Measurements from ENCODE around the gene BAZ2B. TPM values are rescaled to one million over a fixed set of nuclear protein-coding genes. Genes with fewer than 3 reads are reported as not detected.
"Not testable (repeated sequence)": the region's sequence is repeated elsewhere in the genome, so short reads cannot be mapped to it uniquely, and the experiment has no call there.

BAZ2B gene
- polyA plus RNA-seq, 1 donor from 2014 or later = 150 TPM

DNA sequence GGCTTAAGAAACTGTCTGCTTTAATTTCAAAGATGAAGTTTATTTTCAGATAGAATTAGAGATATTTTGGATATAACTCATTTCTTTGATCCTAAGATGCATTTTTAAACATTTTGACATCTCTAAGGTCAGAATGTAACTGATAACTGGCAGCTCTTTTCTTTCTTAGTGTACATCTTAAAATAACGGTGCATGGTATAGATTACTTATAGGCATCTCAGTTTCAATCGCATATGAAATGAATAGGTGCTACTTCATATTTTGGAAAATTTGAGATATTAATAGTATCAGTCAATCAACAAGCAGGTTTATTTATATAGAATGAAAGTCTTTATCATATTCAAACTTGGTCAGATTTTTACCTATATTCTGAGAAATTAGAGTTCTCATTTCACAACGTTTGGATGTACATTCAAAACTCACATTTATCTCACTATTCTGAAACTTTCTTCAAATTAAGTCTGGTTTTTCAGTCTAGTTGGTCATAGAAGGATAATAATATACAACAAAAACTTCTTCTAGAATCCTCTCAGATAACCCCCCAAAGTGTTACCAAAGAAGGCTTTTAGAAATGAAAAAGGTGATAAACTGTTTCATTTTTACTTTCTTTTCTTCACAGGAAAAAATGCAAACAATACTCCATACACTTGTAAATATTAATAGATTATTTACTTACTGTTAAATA is 207.1 kb downstream of the BAZ2B start:
- H3K9me2 ChIP-seq (ENCODE audit: insufficient read depth, low read length) = no peaks in the 10 kb centered on the region
- H3K4me2 ChIP-seq (ENCODE audit: low read length) = no peak overlapping the region
- H3K9ac ChIP-seq (ENCODE audit: low read length) = no peak overlapping the region
- H3K9me3 ChIP-seq (ENCODE audit: low read length) = no peaks in the 10 kb centered on the region
- TF ChIP-seq SMC3 (conservative IDR thresholded peaks at IDR 0.05; ENCODE audit: poor library complexity) (no peak), RAD21 (conservative IDR thresholded peaks at IDR 0.05) (no peak), REST (IDR thresholded peaks at IDR 0.05; ENCODE audit: borderline replicate concordance) (no peak), CTCF (IDR thresholded peaks at IDR 0.05; ENCODE audit: poor library complexity, severe bottlenecking) (no peak), EZH2 (IDR thresholded peaks at IDR 0.05; ENCODE audit: borderline replicate concordance, insufficient read depth, low read length, poor library complexity, severe bottlenecking) (no peak), EP300 (conservative IDR thresholded peaks at IDR 0.05; ENCODE audit: poor library complexity, severe bottlenecking) (no peak), MXI1 (conservative IDR thresholded peaks at IDR 0.05; ENCODE audit: poor library complexity, severe bottlenecking) (no peak), POLR2AphosphoS5 (IDR thresholded peaks at IDR 0.05) (no peak)
- H3K27ac ChIP-seq (ENCODE audit: low read length) = no peak overlapping the region
- H3K27me3 ChIP-seq (ENCODE audit: insufficient read depth, low read depth, low read length) = no peaks in the 10 kb centered on the region
- H3K36me3 ChIP-seq (ENCODE audit: insufficient read depth, low read length) = peaks cover 19% of the 10 kb centered on the region
- no peak overlapping the region for H3K4me3 ChIP-seq (ENCODE audit: low read length)
- H3K79me2 ChIP-seq (replicated peaks; ENCODE audit: insufficient read depth, low read length) = no peaks in the 10 kb centered on the region
- H2AFZ ChIP-seq (ENCODE audit: low read depth, low read length) = no peak overlapping the region
- no peaks in the 10 kb centered on the region for H4K20me1 ChIP-seq (ENCODE audit: insufficient read depth)
- no peaks in the 10 kb centered on the region for H3F3A ChIP-seq (ENCODE audit: insufficient read depth, low read length, poor library complexity, severe bottlenecking)

DNA sequence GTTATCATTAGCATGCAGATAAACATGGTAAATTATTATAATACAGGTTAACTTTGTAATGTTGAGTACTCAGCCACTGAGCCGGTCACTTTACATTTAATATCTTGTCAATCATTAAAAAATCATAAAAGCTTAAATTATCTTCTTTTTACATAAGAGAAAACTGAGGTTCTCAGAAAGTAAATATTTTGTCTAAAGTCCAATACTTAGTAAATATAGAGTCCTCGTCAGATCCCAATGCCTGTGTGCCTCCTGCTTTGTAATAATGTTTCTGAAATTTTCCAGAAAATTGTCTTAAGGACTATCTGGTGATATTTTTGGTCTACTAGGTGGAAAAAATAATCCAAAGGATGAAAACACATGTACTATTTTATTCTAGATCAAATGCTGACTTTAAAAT is 213.6 kb downstream of the BAZ2B start:
- Histone ChIP-seq H3K36me3 (ENCODE audit: insufficient read depth, low read length) (peaks cover 17% of the 10 kb centered on the region), H3K9me3 (ENCODE audit: low read length) (no peaks in the 10 kb centered on the region), H3K27ac (ENCODE audit: low read length) (no peak overlapping the region), H3K9me2 (ENCODE audit: insufficient read depth, low read length) (no peaks in the 10 kb centered on the region), H4K20me1 (ENCODE audit: insufficient read depth) (no peaks in the 10 kb centered on the region), H3K27me3 (ENCODE audit: insufficient read depth, low read depth, low read length) (no peaks in the 10 kb centered on the region), H3K4me3 (ENCODE audit: low read length) (no peak overlapping the region), H3K4me2 (ENCODE audit: low read length) (no peak overlapping the region), H2AFZ (ENCODE audit: low read depth, low read length) (no peak overlapping the region), H3K79me2 (replicated peaks; ENCODE audit: insufficient read depth, low read length) (no peaks in the 10 kb centered on the region), H3F3A (ENCODE audit: insufficient read depth, low read length, poor library complexity, severe bottlenecking) (no peaks in the 10 kb centered on the region), H3K9ac (ENCODE audit: low read length) (no peak overlapping the region)
- TF ChIP-seq POLR2AphosphoS5 (IDR thresholded peaks at IDR 0.05) (no peak), EP300 (conservative IDR thresholded peaks at IDR 0.05; ENCODE audit: poor library complexity, severe bottlenecking) (no peak), TAF1 (IDR thresholded peaks at IDR 0.05; ENCODE audit: low read depth) (no peak), REST (IDR thresholded peaks at IDR 0.05; ENCODE audit: borderline replicate concordance) (no peak), EZH2 (IDR thresholded peaks at IDR 0.05; ENCODE audit: borderline replicate concordance, insufficient read depth, low read length, poor library complexity, severe bottlenecking) (no peak), SMC3 (conservative IDR thresholded peaks at IDR 0.05; ENCODE audit: poor library complexity) (no peak), RAD21 (conservative IDR thresholded peaks at IDR 0.05) (no peak), CTCF (IDR thresholded peaks at IDR 0.05; ENCODE audit: poor library complexity, severe bottlenecking) (no peak), MXI1 (conservative IDR thresholded peaks at IDR 0.05; ENCODE audit: poor library complexity, severe bottlenecking) (no peak)

- H3K4me3 ChIP-seq (ENCODE audit: low read length); H3K9me3 ChIP-seq (ENCODE audit: low read length); H3K27ac ChIP-seq (ENCODE audit: low read length); H3K4me2 ChIP-seq (ENCODE audit: low read length); H3K9ac ChIP-seq (ENCODE audit: low read length); H3K27me3 ChIP-seq (ENCODE audit: insufficient read depth, low read depth, low read length); H2AFZ ChIP-seq (ENCODE audit: low read depth, low read length); H3K79me2 ChIP-seq (replicated peaks; ENCODE audit: insufficient read depth, low read length); H3F3A ChIP-seq (ENCODE audit: insufficient read depth, low read length, poor library complexity, severe bottlenecking); H3K9me2 ChIP-seq (ENCODE audit: insufficient read depth, low read length); H4K20me1 ChIP-seq (ENCODE audit: insufficient read depth): not testable (repeated sequence)
- peaks cover 17% of the 10 kb centered on the region for H3K36me3 ChIP-seq (ENCODE audit: insufficient read depth, low read length)
Observed at GRCh38 chr2:159402160-159402559, 214.2 kb downstream of the BAZ2B start.
